HFFc6 (cell line): Measurements from ENCODE around the gene RBL1. TPM values are rescaled to one million over a fixed set of nuclear protein-coding genes. Genes with fewer than 3 reads are reported as not detected.

Experiments
- DNase-seq: peaks from one replicate; pipeline ENCODE4 v3.0.0-alpha.2; 2018
- H3K27ac Mint-ChIP-seq: 2 replicates; pipeline ENCODE4 v1.8.0; 2020; ENCODE audit warnings: mild to moderate bottlenecking, mixed read lengths
- H3K27me3 Mint-ChIP-seq: 2 replicates; pipeline ENCODE4 v1.8.0; 2021; ENCODE audit warnings: mild to moderate bottlenecking, moderate library complexity, mixed read lengths; ENCODE audit not compliant: insufficient read depth
- H3K36me3 Mint-ChIP-seq: 2 replicates; pipeline ENCODE4 v1.8.0; 2021; ENCODE audit warnings: low read depth, mixed read lengths
- H3K4me1 Mint-ChIP-seq: 2 replicates; pipeline ENCODE4 v1.8.0; 2020; ENCODE audit warnings: low read depth, mixed read lengths
- H3K4me3 Mint-ChIP-seq: 2 replicates; pipeline ENCODE4 v1.8.0; 2020; ENCODE audit warnings: mild to moderate bottlenecking, moderate library complexity, mixed read lengths
- H3K9me3 Mint-ChIP-seq: 2 replicates; pipeline ENCODE4 v1.8.0; 2020; ENCODE audit warnings: mild to moderate bottlenecking, mixed read lengths
- CTCF ChIP-seq: fragments of 200-600 bp; sonication (generic); IDR thresholded peaks from 2 replicates; pipeline ENCODE4 v1.5.0; 2021; ENCODE audit warnings: antibody characterized with exemption, mild to moderate bottlenecking
- total RNA-seq, 6 experiments: library from RNA; stranded (reverse); fragmentation: NEBNext Ultra II Directional; extraction: Animal tissue kit (Norgen Biotek cat#: 25700); gene quantifications; 2 replicates in 1 of 6; 3 replicates in 5 of 6; pipeline ENCODE4 v1.2.3, GENCODE V29; 2021

Gene RBL1
- total RNA-seq, 6 experiments from 2014 or later: 6.6 to 13.3 (median 12.9) TPM

- Mint-ChIP-seq H3K27ac (no peak overlapping the region), H3K9me3 (no peaks in the 10 kb centered on the region), H3K36me3 (no peaks in the 10 kb centered on the region), H3K27me3 (no peaks in the 10 kb centered on the region; the same call in 1 of the 2 replicates), H3K4me1 (peaks cover 8% of the 10 kb centered on the region; the same call in 1 of the 2 replicates), H3K4me3 (no peak overlapping the region)
- no peak for TF ChIP-seq CTCF
- DNase-seq: no peak
These were observed 139.8 kb downstream of the RBL1 start for GRCh38 chr20:36956016-36956415.

- H3K36me3 Mint-ChIP-seq: no peaks in the 10 kb centered on the region
- no peak for TF ChIP-seq CTCF
- H3K4me3 Mint-ChIP-seq: peak overlapping the region; percentile 98
- DNase-seq: no peak
- no peaks in the 10 kb centered on the region for H3K9me3 Mint-ChIP-seq
- peaks cover 21% of the 10 kb centered on the region for H3K4me1 Mint-ChIP-seq
- no peaks in the 10 kb centered on the region; the same call in 1 of the 2 replicates for H3K27me3 Mint-ChIP-seq
- H3K27ac Mint-ChIP-seq: peak overlapping the region; percentile 83
These were observed 143.6 kb downstream of the RBL1 start for GRCh38 chr20:36951979-36952738.

- peaks cover 26% of the 10 kb centered on the region for H3K4me1 Mint-ChIP-seq
- no peaks in the 10 kb centered on the region for H3K36me3 Mint-ChIP-seq
- peak within 1 kb of the TSS; percentile 83 for H3K27ac Mint-ChIP-seq
These were observed 144.4 kb downstream of the RBL1 start, which contains the start of gene SAMHD1 for GRCh38 chr20:36951198-36951978. SAMHD1 (minus strand) TSS chr20:36951708; CDS start chr20:36951643, 65 bp downstream.

GRCh38 chr20:36950414-36951197, 145.2 kb downstream of the RBL1 start:
- Mint-ChIP-seq H3K36me3 (no peaks in the 10 kb centered on the region), H3K27ac (peak overlapping the region; percentile 63), H3K9me3 (no peaks in the 10 kb centered on the region), H3K4me1 (peaks cover 26% of the 10 kb centered on the region), H3K4me3 (peak overlapping the region; percentile 98), H3K27me3 (no peaks in the 10 kb centered on the region; the same call in 1 of the 2 replicates)
- peak; percentile 23 for DNase-seq
- TF ChIP-seq CTCF: peak; percentile 15; the same call in 1 of the 2 replicates

More at GRCh38 chr20:36951198-36951978, 144.4 kb downstream of the RBL1 start, which contains the start of gene SAMHD1:
- Mint-ChIP-seq H3K9me3 (no peaks in the 10 kb centered on the region), H3K4me3 (peak within 1 kb of the TSS; percentile 98), H3K27me3 (no peaks in the 10 kb centered on the region; the same call in 1 of the 2 replicates)
- no peak for TF ChIP-seq CTCF
- DNase-seq: peak; percentile 98

Other genes with a start within 250 kb of the RBL1 start
- under 1 TPM; 0.17 to 0.55 (median 0.39) TPM for gene TLDC2, start 219.9 kb downstream of the RBL1 start, total RNA-seq
- 10 to 100 TPM; 19.4 to 31.3 (median 23.8) TPM for gene SAMHD1, start 144.3 kb downstream of the RBL1 start, total RNA-seq
- gene RPN2, start 83.3 kb upstream of the RBL1 start, total RNA-seq: 100 to 1,000 TPM; 261 to 304 (median 270) TPM
- gene MROH8, start 83.6 kb upstream of the RBL1 start, total RNA-seq: 1 to 10 TPM; 1.3 to 1.9 (median 1.6) TPM
- gene GHRH, start 165.8 kb upstream of the RBL1 start, total RNA-seq: not detected
- 10 to 100 TPM; 56.5 to 74.0 (median 67.5) TPM for gene MANBAL, start 193.7 kb upstream of the RBL1 start, total RNA-seq